Posterior cingulate gyrus (tissue), 11 donors: ENCODE measurements around the gene SGSM1.

Experiments used
- DNase-seq, 10 donors: peaks; one replicate each; pipeline versions ENCODE4 v3.0.0 to v3.0.0-alpha.2; 2020 to 2021; ENCODE audit warnings: mixed read lengths in 3 of 10
- intact Hi-C: fragments of 100-400 bp; cut with DNase I; formaldehyde crosslinking; loops from one replicate; pipeline ENCODE4 v1.15.1; 2023

The SGSM1 gene

GRCh38 chr22:24834845-24835570 lies 29.0 kb downstream of the SGSM1 start:
- DNase-seq, result no peak
- intact Hi-C loops, result loop anchor here (5.0 kb wide), 1 partner anchor 68 kb away; no protein-coding TSS in a partner anchor

GRCh38 chr22:24836282-24836681 lies 30.3 kb downstream of the SGSM1 start:
- DNase-seq, result no peak
- intact Hi-C loops, result loop anchor here (5.0 kb wide), 1 partner anchor 69 kb away; no protein-coding TSS in a partner anchor

- intact Hi-C loops, result loop anchor here (5.0 kb wide), 1 partner anchor 70 kb away; no protein-coding TSS in a partner anchor
- peak in 2 of 10 donors; percentile 11 to 33 for DNase-seq
Measured at GRCh38 chr22:24837517-24837916, 31.5 kb downstream of the SGSM1 start.

- intact Hi-C loops, result no loop called here
- DNase-seq, result no peak
Measured at GRCh38 chr22:24841261-24841660, 35.2 kb downstream of the SGSM1 start.

- intact Hi-C loops, result no loop called here
- DNase-seq, result peak in 1 of 10 donors; percentile 44
Measured at GRCh38 chr22:24843048-24843447, 37.0 kb downstream of the SGSM1 start.

GRCh38 chr22:24845041-24845898 lies 39.3 kb downstream of the SGSM1 start:
- intact Hi-C loops, result no loop called here
- peak in 1 of 10 donors; percentile 67 for DNase-seq

- intact Hi-C loops, result no loop called here
- DNase-seq, result peak in 1 of 10 donors; percentile 52
Measured at GRCh38 chr22:24847490-24847889, 41.5 kb downstream of the SGSM1 start.

GRCh38 chr22:24848559-24849168 lies 42.7 kb downstream of the SGSM1 start:
- intact Hi-C loops, result no loop called here
- DNase-seq, result peak in 1 of 10 donors; percentile 24

GRCh38 chr22:24855794-24856193 lies 49.8 kb downstream of the SGSM1 start:
- DNase-seq, result no peak
- intact Hi-C loops, result no loop called here

- intact Hi-C loops, result no loop called here
- no peak for DNase-seq
Measured at GRCh38 chr22:24857576-24857975, 51.6 kb downstream of the SGSM1 start.

- intact Hi-C loops, result no loop called here
- peak in 1 of 10 donors; percentile 65 for DNase-seq
Measured at GRCh38 chr22:24859587-24859986, 53.6 kb downstream of the SGSM1 start.

GRCh38 chr22:24865508-24865907 lies 59.5 kb downstream of the SGSM1 start:
- DNase-seq, result no peak
- intact Hi-C loops, result no loop called here

GRCh38 chr22:24867323-24868022 lies 61.5 kb downstream of the SGSM1 start:
- intact Hi-C loops, result no loop called here
- DNase-seq, result peak in 1 of 10 donors; percentile 16

- intact Hi-C loops, result no loop called here
- peak in 1 of 10 donors; percentile 54 for DNase-seq
Measured at GRCh38 chr22:24868979-24869378, 63.0 kb downstream of the SGSM1 start.

- peak in 1 of 10 donors; percentile 16 for DNase-seq
- intact Hi-C loops, result no loop called here
Measured at GRCh38 chr22:24871611-24872205, 65.7 kb downstream of the SGSM1 start.

- intact Hi-C loops, result no loop called here
- peak in 1 of 10 donors; percentile 41 for DNase-seq
Measured at GRCh38 chr22:24873226-24873625, 67.2 kb downstream of the SGSM1 start.

GRCh38 chr22:24875862-24876506 lies 70.0 kb downstream of the SGSM1 start:
- intact Hi-C loops, result no loop called here
- DNase-seq, result peak in 1 of 10 donors; percentile 12

GRCh38 chr22:24876700-24877099 lies 70.7 kb downstream of the SGSM1 start:
- intact Hi-C loops, result no loop called here
- no peak for DNase-seq

- no peak for DNase-seq
- intact Hi-C loops, result no loop called here
Measured at GRCh38 chr22:24878969-24879368, 73.0 kb downstream of the SGSM1 start.
